ENCODE results near the gene ZIC5.
"Not testable (repeated sequence)": the region's sequence is repeated elsewhere in the genome, so short reads cannot be mapped to it uniquely, and the experiment has no call there.

The ZIC5 gene

DNA sequence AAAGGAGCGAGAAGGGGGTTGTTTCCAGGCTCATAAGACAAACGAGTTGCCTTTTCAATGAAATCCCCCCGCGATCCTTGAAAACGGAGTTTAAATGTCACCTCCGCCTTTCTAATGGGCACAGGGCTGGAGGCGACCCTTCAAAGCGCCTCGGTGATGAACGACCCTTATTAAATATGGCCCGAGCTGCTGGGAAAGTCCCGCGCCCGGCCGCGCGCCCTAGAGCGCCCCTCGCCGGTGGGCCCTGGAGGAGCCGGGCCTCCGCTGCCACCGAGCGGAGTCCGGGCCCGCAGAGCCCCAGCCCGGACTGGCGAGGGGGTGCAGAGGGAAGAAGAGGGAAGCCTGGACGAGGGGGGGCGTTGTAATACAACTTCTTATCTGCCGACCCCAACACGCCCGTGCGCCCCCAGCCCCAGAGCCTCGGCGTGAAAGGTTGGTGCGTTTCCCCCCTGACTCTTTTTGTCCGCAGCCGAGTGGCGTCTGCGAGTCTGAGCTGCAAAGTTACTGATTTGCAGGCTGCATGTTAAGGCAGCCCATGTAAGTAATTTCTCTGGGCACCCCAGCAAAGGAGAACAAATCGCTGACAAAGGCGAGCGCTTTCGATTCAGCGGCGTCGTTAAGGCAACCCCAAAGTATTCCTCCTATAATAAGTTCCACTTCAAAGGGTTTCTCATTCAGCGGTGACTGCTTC, 11.9 kb downstream of the ZIC5 start:
- no peak for DNase-seq

DNA sequence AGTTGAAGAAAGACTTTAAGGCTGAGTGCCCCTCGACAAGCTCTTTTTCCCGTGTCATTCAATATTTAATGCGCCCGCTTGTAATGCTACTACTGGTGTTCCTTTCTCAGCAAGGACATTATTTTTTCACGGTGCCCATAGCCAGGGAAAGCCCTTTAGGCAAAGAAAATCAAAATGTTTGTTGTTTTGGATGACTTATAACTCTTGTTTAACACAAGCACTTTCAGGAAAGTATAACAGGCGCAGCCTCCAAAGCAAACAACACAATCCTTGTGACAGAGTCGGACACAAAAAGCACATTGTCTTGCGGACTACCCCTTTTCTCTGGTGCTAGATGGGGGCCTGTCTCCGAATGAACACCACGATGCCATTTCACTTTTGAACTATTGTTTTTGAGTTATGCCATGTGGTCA, 12.4 kb downstream of the ZIC5 start:
- DNase-seq, result no peak

DNA sequence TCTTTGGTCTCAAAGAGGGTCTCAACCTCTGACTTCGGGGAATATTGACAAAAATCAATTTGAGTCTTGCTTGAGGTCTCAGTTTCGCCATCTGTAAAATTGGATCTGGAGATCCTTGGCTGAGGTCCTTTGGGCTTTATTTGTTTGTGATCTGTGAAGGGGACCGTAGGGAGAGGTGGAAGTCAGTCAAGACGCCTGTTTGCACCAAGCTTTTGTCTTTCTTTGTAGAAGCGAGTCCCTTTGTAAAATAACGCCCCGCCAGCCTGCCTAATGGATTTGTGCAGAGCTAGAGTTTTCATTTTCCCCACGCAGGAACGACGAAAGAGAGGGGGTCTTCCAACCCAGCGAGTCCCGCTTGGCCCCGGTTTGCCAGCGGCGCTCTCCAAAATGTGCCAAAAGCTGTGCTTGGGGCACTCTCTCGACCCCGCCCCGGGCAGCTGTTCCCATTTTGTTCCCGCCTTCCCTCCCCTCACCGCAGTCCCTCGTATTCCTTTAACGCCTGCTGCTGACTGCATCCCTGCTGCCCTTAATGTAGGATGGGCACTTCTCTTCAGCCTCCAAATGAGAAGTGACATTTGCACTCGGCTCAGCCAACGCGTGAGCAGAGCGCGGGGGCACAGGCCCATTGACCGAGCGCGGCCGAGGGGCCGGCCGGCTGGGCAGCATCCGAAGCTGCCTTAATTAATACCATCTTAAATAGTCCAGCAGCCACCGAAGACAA, 13.0 kb downstream of the ZIC5 start:
- no peak for DNase-seq

DNA sequence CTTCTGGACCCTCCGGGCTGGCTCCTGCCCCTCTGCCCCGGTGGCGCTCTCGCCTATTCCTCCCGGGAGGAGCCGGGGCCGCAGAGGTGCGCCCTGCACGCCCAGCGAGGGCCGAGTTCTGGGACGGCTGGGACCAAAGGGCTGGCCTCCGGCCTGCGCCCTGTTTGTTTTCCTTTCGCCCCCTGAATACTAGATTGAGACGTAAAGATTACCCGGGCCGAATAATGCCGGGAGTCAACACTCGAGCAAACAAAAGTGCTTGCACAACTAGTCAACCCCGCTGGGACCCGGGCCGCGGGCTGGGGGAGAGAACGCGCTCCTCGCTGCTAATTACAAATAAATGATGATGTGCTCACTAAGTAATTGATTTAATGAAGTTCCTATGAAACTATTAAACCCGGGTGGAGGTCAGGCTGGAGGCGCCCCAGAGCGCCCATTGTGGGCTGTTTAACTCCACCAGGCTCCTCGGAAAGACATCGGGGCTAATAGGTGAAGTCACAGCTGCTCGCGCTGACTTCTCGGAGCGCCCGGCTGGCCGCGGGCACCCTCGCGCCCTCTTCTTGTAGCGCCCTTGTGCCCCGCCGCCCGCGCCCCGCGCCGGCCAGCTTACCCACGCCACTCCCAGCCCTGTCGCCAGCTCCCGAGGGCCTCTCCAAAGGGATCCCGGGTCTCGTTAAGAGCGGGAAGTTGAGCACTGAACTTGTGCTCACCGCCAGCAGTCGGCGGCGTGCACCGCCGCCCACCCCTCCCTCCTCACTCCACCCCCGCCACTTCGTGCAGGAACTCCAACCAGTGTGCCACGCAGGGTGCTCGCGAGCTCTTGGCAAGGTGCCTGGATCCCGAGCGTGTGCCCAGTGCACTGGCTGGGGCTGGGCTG, 14.9 kb downstream of the ZIC5 start:
- no peak for DNase-seq

DNA sequence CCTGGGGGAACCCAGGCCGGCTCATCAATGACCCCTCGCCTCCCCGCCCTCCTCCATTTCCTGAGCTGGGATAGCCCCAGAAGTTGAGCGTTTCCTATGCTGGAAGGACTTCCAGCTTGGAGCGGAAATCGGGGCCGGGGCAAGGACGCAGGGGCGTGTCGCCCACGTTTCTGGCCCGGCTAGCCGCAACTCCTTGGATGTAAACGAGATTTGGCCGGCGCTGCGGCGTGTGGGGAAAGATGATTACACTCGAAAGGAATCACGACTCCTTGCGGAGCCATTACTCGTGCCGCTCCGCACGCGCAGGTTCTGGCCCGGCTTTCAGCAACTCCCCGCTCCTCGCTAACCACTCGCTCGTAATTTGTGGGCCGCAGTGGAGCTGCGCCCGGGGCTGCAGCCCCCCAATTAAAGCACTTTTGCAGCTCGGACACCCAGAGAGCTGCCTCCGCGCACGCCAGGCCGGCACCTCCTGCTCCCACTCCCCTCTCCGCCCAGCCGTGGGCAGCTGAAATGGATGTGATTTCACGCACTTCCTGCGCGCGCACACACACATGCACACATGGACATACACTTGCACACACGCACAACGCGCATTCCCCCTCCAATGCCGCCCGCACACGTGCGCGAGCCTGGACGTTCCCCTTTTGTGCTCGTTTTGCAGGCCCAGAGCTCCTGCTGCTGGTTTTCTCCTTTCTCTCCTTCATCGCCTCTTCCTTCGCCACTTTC, 15.7 kb downstream of the ZIC5 start:
- no peak for DNase-seq

DNA sequence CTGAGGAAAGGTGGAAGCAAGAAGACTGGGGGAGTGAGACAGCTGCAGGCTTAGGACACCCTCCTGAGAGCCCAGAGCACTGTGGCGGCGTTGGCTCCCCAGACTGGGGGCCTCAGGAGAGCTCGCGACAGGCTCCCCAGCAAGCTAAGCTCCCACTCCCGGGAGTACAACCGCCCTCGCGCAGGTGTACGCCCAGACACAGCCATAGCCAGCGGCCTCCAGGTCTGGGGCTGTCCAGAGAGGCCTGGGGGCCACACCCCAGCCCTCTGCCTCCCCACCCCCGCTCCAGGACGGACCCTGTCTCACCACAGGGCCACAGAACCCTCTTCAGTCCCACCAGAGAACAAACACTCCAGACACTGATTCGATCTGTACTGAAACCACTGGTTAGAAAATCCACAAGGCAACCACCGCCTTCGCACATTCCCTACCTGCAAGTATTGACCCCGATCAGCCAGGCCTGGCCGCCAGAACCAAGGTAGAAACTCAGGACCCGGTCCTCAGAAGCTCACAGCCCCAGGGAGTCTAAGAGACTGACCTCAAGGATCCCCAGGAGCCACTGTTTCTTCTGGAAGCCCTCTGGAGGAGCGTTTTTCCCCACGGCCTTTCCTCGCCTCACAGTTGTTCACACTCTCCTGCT, 16.3 kb downstream of the ZIC5 start:
- no peak for DNase-seq

DNA sequence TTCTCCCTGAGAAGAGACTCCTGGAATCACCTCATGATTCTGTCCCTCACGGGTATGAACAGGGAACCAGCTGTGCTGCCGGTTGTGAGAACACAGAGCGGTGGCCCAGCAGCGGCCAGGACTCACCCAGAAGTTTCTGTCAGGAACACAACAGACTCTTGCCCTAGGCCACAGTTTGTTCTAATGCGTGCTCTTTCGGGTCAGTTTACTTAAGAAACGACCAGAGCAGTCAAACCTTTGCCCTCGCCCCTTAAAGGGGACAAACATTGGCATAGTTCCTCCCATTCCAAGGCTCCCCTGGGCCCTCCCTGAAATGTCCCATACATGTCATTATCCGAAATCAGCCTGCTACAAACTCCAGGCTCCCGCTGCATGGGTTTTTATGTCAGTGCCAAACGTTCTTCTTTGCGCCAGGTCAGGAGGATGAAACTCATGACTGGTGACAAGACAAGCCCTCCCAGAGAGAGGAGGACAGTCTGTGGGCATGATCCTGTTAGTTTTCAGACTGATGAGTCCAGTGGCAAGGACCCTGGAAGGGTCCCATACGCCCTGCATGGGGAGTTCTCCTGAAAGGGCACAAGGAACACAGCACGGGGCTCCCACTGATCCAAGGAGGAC, 18.3 kb downstream of the ZIC5 start:
- DNase-seq, result no peak

DNA sequence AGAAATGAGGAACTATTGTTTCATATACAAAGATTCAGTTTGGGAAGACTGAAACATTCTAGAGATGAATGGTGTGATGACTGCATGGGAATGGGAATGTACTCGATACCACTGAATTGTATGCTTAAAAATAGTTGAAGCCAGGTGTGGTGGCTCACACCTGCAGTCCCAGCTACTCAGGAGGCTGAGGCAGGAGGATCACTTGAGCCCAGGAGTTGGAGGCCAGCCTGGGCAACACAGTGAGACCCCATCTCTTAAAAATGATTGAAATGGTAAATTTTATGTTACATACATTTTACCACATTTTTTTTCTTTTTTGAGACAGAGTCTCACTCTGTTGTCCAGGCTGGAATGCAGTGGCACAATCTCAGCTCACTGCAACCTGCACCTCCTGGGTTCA, 19.9 kb downstream of the ZIC5 start:
- DNase-seq, result not testable (repeated sequence)

DNA sequence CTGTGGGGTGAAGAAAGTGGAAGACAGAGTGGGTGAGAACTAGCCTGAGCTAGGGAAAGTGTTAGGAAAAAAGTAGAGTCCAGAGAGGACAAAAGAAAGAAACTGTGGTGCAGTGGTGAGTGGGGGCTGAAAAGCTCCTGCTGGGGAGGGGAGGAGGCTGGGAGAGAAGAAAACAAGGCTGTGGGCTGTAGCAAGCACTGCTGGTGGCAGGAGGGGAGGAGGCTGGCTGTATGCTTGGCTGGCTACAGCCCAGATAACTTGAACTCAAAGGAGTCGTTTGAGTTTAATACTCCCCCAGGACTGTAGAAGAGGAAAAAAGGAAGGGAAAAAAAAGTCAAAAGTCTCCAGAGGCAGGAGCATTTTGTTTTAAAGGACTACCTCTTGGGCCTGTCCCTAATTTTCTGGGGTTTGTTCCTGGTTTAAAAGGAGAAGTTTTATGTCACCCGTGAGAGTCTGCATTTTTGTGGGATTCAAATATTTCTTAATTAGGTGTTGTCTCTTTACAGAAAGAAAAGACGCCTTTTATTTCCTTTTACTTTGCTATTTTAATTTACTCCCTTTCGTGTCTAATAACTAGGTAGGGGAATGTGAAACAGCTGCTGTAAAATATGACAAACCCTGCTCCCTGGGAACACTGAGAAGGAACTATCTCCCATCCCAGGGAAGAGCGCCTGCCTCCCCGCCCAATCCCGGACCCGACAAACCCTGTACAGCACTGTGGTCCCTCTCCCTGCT, 21.7 kb downstream of the ZIC5 start:
- DNase-seq, result no peak

DNA sequence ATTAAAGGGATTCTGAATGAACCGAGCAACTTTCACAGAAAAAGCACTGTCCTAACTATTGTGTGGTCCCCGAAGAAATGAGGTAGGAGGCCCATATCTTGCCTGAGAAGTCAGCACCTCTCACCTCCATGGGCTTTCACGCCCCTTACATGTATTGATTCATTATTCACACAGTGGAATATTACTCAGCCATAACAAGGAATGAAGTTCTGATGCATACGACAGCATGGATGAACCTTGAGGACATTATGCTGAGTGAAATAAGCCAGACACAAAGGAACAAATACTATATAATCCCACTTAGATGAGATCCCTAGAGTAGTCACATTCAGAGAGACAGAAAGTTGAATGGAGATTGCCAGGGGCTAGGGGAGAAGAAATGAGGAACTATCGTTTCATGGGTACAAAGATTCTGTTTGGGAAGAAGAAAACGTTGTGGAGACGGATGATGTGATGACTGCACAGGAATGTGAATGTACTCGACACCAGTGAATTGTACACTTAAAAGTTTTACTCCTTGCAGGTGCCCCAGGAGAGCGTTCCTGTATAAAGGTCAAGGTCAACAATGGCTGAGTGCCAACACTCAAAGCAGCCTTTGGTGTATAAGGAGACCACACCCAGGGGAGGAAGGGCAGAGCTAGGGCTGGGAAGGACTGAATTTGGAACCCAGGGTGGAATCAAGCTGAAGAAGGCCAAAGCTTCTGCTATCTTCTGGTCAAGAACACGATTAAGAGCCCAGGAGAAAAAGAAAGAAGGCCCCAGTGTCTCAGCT, 22.5 kb downstream of the ZIC5 start:
- no peak for DNase-seq

DNA sequence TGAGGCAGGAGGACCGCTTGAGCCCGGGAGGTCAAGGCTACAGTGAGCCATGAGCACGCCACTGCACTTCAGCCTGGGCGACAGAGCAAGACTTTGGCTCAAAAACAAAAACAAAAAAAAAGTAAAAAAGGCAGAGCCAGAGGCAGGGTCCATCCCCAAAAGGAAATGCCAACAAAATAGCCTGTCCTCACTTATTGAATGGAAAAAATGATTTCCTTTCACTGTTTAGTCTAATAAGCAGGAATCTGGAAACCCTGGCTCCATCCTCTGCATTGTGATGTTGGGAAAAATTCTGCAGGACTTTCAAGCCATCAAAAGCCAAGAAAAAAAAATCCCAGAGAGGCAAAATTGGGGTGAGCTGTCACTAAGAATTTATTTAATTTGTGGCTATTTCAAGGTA, 23.2 kb downstream of the ZIC5 start:
- DNase-seq, result no peak

DNA sequence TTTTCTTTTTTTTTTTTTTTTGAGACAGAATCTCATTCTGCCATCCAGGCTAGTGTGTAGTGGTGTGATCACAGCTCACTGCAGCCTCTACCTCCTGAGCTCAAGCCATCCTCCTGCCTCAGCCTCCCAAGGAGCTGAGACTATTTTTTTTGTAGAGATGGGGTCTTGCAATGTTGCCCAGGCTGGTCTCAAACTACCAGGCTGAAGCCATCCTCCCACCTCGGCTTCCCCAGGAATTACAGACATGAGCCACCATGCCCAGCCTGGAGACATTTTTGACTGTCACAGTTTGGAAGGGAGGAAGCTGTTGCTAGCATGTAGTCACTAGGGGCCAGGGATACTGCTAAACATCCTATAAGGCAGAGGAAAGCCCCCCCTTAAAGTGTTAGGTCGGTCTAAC, 23.9 kb downstream of the ZIC5 start:
- no peak for DNase-seq

DNA sequence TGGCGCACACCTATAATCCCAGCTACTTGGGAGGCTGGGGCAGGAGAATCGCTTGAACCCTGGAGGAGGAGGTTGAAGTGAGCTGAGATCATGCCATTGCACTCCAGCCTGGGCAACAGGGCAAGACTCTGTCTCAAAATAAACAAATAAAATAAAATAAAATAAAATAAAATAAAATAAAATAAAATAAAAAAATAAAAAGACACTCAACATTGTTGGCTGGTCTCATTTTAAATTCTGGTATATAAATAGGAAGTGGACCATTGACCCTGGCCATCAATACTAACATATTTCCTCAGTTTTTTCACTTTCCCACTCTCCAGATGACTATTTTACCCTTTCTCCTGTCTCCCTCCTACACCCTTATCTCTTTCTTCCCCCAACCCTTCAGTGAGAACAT, 26.1 kb downstream of the ZIC5 start:
- DNase-seq, result not testable (repeated sequence)

DNA sequence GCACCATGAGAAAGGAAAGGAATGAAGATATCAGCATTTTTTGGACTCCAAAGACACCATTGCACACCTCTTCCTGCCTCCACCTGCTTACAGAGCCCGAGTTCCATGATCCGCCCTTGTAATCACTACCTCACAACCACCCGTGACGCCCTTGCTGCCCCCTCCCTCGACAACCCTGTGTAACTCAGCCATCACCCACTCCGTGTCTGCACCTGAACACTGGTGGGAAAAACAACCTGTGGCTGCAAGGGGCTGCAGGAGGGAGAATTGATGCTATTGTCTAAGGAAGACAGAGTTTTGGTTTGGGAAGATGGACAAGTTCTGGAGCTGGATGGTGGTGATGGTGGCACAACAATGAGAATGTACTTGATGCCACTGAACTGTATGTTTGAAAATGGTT, 27.0 kb downstream of the ZIC5 start:
- no peak for DNase-seq

DNA sequence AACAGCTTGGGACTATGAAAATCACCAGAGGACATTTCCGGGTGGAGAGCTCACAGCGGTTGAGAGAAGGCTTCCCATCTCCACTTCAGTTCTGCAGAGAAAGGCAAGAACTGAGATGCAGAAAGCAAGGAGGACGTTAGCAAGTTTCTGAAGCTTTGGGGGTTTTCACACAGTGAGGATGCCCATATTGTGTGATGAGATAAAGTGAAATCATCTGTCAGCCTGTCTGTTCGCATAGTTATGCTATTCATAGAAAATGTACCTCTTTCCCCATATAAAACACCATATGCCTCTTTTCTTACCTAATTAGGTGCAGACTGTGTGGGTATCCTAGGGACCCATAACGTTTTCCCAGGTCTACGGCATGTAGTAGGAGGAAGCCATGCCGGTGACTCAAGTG, 27.5 kb downstream of the ZIC5 start:
- no peak for DNase-seq

DNA sequence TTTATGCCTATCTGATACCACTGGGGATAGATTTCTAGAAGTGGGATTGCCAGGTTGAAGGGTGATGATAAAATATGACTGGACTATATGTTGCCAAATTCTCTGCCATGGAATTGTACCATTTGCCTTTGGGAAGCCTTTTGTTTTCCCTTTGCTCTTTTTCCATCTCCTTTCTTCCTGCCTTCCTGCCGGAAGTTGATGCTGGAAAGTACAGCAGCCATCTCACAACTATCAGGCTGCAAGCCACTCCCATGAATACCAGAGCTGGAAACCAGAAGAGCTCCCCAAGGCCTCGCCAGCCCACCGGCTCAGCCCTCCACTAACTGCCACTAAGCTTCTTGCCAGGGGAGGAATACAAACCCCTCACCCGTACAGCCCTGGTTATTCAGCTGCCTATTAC, 29.7 kb downstream of the ZIC5 start:
- no peak for DNase-seq

DNA sequence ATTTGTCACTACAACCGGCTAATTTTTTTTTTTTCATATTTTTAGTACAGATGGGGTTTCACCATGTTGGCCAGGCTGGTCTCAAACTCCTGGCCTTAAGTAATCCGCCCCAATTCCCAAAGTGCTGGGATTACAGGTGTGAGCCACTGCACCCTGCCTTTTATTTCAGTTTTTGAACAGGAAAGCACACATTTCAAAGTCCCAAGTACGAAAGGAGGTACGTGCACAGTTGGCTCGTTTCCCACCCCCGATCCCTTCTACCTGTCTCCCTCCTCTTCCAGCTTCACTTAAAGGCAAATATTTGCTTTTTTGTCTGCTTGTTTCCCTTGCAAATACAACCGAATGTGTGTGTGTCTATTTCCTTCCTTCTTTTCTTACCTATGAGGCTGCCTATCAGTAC, 30.5 kb downstream of the ZIC5 start:
- no peak for DNase-seq

DNA sequence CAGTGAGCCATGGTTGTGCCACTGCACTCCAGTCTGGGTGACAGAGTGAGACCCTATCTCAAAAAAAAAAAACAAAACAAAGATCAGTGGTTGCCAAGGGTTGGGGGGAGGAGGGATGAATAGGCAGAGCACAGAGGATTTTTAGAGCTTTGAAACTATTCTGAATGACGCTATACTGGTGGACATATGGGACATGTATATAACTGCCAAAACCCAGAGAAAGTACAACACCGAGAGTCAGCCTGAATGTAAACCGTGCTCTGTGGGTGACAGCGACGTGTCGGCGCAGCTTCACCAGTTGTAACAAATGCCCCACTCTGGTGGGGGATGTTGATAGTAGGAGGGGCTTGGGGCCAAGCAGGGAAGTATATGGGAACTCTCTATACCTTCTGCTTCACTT, 32.9 kb downstream of the ZIC5 start:
- DNase-seq, result no peak

DNA sequence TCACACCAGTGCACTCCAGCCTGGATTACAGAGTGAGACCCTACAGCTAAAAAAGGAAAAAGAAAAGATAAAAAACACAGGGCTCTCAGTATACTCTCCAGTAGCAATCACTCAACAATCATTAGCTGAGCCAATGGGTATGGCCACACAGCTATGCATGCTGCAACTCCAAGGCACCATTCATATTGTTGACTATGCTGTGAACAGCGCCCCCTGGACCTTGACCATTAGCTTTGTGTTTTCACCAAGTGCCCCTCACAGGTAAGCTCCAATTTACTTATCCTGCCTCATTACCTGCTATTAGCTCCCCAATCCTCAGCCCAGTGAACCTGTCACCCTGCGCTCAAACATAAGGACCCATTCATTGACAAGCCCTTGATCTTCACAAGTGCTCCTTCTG, 35.8 kb downstream of the ZIC5 start:
- DNase-seq, result no peak

DNA sequence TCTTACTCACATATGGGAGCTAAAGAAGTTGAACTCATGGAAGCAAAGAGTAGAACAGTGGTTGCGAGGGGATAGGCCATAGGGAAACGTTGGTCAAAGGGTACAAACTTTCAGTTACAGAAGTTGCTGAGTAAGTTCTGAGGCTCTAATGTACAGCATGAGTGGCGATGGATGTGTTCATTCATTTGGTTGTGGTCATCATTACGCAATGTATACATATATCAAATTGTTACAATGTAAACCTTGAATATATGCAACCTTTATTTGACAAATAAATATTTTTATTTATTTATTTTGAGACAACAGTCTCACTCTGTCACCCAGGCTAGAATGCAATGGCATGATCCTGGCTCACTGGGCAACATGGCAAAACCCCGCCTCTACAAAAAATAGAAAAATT, 38.7 kb downstream of the ZIC5 start:
- no peak for DNase-seq

DNA sequence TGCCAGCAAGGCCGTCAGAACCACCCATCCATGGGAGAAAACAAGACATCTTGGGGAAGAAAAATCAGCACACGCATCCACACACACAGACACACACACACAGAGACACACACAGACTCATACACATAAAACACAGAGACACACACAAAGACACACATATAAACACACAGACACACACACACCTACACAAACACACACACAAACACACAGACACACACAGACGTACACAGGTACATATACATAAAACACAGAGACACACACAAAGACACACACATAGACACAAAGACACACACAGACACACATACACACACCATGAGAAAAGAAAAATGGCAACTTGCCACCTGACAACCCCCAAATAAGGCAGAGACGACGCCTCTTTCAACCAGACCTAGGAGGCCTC, 40.6 kb downstream of the ZIC5 start:
- DNase-seq, result no peak
